ENCODE data around the gene AKR7A2.
"Not testable (repeated sequence)": the region's sequence is repeated elsewhere in the genome, so short reads cannot be mapped to it uniquely, and the experiment has no call there.

AKR7A2 gene

DNA sequence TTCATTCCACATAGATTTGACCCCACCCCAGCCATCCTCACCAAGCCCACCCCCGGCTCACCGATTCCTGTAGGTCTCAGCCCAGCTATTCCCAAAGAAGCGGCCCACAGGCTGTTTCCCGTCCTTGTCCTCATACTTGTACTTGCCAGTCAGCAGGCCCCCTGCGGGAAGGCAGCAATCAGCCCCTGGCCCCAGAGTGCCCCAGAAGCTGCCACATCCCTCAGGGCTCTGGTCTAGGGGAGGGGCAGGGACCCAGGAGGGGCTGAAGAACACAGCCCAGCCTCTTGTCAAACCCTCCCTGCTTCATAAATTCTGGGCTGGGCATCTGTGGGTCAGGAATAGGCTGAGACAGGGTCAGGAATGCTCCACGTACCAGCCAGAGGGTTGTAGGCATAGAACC, 5.0 kb downstream of the AKR7A2 start:
- no peak for DNase-seq (ENCODE audit: low read depth)

DNA sequence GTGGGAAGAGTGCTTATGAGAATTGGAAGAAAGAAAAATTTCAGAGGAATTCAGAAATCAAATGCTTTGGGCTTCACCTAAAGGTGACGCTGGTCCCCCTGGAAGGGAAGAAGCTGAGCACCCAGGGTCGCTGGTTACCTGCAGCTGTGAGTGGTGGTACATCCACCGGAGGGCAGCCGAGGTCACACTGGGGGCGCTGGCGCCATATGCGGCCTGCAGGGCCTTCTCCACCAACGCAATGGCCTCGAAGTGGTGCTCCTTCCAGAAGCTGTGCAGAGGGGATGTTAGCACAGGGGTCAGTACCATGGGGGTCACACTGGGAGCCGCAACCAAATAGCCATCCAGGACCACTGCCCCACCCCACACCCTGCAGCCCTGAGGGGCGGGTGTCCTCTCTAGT, 6.1 kb downstream of the AKR7A2 start:
- DNase-seq (ENCODE audit: low read depth) = no peak

DNA sequence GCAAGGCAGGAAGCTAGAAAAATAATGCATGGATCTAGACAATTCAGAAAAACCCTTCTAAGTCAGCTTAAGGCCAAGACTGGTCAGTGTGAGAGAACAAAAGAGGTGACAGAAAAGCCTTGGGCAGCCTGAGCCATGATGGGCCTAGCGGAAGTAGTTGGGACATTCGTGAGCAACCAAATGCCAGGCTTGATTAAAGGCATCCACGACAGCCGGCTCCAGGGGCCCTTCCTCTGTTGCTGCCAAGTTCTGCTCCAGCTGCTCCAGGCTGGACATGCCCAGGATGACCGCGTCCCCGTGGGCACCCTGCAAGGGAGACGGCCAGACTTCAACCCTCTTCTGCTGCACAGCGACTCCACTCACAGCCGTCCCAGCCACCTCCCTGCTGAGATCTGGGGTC, 7.9 kb downstream of the AKR7A2 start:
- DNase-seq (ENCODE audit: low read depth) = not testable (repeated sequence)

DNA sequence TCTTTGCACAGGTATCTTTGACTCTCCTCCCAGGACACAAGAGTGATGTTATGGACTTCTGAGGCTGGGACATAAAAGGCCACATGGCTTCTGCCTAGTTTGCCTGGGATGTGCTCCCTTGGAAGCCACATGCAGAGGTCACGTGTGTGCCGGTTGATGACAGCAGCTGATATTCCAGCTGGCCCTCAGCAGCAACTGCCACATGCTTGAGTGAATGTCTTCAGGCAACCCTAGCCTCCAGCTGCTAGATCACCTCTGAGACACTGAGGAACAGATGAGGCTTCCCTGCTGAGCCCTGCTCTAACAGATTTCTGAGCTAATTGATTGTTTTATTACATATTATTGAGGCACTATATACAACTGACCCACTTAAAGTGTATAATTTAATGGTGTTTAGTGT, 11.7 kb downstream of the AKR7A2 start:
- DNase-seq (ENCODE audit: low read depth) = no peak

DNA sequence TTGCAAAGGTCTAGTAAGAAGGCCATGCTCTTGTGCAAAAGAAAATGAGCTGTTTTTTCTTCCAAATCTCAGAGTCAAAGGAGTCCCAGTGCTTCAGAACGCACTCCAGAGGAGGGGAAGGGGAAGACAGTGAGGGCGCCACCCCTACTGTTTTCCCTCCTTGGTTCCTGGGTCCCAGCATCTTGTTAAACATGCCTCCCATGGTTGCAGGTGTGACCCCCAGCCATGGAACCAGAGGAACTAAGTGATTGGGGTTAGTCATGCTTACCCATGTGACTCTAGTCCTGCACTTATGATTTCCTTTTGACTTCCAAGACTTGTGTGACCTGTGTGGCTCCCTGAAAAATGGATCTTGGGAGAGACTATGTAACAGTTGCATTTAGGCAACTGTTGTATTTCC, 17.3 kb downstream of the AKR7A2 start:
- no peak for DNase-seq (ENCODE audit: low read depth)

DNA sequence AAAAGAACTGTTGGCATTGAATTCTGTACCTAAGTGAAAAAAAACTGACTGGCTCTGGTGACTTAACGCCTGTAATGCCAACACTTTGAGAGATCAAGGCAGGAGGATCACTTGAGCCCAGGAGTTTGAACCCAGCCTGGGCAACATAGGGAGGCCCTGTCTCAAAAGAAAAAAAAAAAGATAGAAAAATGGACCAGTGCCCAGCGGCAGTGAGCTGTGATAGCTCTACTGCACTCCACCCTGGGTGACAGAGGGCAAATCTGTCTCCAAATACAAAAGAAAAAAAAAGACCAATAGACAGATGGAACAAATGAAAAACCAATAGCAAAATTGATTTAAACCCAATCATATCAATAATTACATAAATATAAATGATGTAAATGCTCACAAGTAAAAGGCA, 22.7 kb downstream of the AKR7A2 start:
- no peak for DNase-seq (ENCODE audit: low read depth)

DNA sequence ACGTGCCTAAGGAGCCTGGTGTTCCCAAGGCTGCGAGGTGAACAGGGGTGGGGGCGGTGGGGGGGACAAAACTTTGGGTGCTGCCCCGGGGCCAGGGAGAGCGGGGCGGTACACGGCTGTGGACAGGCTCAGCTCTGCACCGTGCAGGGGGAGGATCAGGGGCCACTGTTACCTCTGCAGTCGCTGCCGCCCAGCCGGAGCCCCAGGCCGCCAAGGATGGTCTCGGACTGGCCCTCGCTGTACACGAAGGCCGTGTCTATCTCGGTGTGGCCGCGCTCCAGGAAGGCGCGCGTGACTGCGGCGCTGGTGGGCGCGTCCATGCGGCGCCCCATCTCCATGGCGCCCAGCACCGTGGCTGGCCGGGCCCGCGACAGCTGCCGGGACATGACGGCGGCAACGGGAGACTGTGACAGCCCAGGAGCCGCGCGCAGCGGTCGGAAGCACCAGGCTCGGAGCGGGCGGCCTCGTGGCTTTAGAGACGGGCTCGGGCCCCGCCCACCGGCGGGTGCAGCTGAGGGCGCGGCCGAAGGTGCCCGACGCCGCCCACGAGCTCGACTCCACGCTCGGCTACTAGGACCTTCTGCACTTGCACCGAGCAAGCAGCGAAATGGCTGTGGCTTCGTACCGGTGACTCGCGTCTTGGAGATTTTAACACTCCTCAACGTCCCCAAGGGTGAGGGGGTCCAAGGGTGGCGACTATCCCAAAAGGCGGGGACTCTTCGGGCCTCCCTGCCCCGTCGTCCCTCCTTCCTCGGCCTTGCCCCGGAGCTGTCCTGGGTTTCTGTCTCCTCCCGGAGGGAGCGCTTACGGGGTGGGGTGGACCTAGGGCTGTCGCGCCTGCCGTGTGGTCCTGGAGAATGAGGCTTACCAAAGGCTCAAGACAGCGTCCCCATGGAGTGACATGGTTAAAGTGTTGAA, 23.4 kb downstream of the AKR7A2 start, which contains the start of gene AKR7A3:
AKR7A3 (minus strand) TSS at position 447 of the 918 bp plus-strand sequence; CDS start at position 386, 61 bp downstream.
- DNase-seq (ENCODE audit: low read depth) = not testable (repeated sequence)

DNA sequence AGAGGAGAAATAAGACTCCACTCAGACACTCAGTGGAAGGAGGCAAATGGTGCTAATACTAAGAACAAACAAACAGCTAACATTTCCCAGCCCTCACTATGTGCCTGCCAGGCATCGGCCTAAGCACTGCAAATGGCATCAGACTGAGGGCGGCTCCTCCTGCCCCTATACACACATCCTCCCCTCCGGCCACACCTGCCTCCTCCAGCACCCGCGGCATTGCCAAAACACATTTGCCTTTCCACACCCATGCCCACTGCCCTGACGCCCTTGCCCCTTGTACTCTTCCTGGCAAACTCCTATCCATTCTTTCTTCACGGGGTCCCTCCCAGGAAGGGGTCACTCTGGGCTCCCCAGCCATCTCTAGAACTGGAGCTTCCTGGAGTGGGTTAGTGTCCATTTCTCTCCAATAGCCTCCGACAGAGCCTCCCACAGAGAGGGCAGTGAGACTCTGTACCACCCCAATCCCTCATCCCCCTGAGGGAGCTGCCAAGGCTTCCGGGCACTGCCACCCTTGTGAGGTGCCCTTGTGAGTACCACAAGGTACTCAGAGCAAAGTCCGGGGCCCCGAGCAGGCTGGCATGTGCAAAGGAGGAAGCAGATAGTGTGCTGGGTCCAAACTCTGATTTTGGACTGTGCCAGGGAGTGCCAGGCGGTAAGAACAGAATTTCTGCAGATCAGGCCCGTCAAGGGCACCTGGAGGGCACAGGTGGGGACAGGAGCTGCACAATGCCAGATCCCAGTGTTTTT, 24.3 kb downstream of the AKR7A2 start:
- DNase-seq (ENCODE audit: low read depth) = no peak

DNA sequence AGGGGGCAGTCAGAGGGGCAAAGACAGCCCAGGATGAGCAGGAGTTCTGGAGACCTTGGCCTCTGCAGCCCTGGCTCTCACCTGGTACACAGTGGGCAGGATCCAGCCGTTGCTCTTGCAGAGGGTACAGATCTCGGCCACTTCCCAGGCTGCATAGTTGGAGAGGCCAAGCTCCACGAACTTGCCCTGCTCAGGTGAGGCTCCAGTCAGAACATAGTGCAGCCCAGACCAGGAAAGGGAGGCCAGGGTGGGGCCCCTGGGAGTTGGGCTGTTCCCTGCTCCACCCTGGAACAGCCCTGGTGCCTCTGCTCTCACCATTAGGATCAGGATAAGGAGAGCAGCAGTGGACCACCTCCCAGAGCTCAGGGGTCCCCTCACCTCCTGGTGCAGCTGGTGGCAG, 26.1 kb downstream of the AKR7A2 start:
- not testable (repeated sequence) for DNase-seq (ENCODE audit: low read depth)

DNA sequence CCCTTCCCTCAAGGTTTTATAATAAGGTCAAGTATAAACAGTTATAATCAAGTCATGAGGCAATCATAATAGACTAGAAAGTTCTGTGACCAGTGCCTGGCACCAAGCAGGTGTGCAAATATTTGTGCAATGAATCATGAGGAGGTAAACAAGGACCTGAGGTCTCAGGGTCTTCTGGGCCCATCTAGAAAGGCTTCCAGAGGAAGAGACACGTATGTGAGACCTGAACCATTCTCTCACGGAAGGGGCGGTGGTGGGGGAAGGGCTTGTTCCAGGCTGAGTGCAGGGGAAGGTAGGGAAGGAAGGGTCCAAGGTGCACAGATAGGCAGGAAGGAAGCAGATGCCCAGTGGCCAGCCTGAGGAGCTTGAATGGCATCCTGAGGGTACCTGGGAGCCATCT, 26.6 kb downstream of the AKR7A2 start:
- not testable (repeated sequence) for DNase-seq (ENCODE audit: low read depth)

DNA sequence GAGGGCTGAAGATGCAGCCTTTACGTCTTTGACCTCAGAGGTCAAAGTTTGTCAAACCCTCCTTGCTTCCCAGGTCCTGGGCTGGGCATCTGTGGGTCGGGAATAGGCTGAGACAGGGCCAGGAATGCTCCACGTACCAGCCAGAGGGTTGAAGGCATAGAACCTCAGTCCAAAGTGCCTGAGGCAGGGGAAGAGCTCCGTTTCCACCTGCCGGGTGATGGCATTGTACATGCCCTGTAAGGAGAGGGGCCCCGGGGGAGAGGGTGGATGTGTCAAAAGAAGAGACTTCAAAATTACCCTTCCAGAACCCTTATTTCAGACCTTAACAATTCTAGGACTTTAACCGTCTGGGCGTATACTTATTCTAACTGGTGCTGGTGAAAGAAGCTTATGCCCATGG, 27.1 kb downstream of the AKR7A2 start:
- DNase-seq (ENCODE audit: low read depth) = no peak

DNA sequence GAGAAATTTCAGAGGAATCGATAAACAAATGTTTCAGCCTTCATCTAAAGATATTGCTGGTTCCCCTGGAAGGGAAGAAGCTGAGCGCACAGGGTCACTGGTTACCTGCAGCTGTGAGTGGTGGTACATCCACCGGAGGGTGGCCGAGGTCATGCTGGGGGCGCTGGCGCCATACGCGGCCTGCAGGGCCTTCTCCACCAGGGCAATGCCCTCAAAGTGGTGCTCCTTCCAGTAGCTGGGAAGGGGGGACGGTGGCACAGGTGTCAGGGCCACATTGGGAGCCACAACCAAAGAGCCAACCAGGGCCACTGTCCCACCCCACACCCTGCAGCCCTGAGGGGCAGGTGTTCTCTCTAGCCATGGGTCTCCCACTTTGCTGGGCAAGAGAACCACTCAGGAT, 28.1 kb downstream of the AKR7A2 start:
- DNase-seq (ENCODE audit: low read depth) = no peak

DNA sequence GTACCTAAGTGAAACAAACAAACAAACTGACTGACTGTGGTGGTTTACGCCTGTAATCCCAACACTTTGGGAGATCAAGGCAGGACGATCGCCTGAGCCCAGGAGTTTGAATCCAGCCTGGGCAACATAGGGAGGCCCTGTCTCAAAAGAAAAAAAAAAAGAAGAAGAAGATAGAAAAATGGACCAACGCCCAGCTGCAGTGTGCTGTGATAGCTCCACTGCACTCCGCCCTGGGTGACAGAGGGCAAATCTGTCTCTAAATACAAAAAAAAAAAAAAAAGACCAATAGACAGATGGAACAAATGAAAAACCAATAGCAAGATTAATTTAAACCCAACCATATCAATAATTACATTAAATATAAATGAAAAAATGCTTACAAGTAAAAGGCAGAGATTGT, 37.3 kb downstream of the AKR7A2 start:
- no peak for DNase-seq (ENCODE audit: low read depth)

DNA sequence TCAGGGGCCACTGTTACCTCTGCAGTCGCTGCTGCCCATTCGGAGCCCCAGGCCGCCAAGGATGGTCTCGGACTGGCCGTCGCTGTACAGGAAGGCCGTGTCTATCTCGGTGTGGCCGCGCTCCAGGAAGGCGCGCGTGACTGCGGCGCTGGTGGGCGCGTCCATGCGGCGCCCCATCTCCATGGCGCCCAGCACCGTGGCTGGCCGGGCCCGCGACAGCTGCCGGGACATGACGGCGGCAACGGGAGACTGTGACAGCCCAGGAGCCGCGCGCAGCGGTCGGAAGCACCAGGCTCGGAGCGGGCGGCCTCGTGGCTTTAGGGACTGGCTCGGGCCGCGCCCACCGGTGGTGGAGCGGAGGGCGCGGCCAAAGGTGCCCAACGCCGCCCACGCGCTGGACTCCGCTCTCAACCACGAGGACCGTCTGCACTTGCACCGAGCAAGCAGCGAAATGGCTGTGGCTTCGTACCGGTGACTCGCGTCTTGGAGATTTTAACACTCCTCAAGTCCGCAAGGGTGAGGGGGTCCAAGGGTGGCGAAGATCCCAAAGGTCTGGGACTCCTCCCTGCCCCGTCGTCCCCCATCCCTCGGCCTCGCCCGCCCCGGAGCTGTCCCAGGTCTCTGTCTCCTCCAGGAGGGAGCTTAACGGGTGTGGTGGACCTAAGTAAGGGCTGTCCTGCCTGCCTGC, 38.0 kb downstream of the AKR7A2 start:
- DNase-seq (ENCODE audit: low read depth) = not testable (repeated sequence)

DNA sequence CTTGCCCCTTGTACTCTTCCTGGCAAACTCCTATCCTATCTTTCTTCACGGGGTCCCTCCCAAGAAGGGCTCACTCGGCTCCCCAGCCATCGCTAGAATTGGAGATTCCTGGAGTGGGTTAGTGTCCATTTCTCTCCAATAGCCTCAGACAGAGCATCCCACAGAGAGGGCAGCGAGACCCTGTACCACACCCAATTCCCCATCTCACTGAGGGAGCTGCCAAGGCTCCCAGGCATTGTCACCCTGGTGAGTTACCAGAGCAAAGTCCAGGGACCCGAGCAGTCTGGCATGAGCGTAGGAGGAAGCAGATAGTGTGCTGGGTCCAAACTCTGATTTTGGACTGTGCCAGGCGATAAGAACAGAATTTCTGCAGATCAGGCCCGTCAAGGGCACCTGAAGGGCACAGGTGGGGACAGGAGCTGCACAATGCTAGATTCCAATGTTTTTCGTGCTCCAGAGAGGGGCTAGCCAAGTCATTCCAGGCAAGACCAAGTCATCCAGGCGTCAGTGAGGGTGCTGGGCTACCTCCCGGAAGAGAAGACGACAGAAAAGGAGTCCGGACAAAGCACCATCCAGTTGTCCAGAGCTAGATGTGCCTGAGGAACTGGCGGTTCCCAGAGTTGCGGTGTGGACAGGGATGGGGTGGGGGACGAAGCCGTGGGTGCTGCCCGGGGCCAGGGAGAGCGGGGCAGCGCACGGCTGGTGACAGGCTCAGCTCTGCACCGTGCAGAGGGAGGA, 38.7 kb downstream of the AKR7A2 start:
- no peak for DNase-seq (ENCODE audit: low read depth)

DNA sequence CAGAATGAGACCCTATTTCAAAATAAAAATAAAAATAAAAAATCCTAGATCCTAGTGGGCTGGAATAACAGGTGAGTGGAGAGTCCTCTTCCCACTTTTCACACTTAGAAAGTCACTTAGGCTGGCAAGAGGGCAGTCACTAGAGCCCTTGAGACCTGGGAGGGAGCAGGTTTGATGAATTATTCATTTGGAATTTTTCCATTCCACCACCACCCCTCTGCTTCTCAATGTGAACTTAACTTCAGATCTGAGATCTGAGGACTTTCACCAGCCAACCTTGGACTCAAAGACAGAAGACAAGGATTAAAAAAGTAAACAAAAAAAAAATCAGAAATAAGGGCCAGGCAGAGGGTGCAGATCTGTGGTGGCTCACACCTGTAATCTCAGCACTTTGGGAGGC, 39.9 kb downstream of the AKR7A2 start:
- DNase-seq (ENCODE audit: low read depth) = no peak

DNA sequence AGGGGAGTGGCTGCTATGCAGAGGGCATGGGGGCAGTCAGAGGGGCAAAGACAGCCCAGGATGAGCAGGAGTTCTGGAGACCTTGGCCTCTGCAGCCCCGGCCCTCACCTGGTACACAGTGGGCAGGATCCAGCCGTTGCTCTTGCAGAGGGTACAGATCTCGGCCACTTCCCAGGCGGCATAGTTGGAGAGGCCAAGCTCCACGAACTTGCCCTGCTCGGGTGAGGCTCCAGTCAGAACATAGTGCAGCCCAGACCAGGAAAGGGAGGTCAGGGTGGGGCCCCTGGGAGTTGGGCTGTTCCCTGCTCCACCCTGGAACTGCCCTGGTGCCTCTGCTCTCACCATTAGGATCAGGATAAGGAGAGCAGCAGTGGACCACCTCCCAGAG, 41.6 kb downstream of the AKR7A2 start:
- not testable (repeated sequence) for DNase-seq (ENCODE audit: low read depth)

DNA sequence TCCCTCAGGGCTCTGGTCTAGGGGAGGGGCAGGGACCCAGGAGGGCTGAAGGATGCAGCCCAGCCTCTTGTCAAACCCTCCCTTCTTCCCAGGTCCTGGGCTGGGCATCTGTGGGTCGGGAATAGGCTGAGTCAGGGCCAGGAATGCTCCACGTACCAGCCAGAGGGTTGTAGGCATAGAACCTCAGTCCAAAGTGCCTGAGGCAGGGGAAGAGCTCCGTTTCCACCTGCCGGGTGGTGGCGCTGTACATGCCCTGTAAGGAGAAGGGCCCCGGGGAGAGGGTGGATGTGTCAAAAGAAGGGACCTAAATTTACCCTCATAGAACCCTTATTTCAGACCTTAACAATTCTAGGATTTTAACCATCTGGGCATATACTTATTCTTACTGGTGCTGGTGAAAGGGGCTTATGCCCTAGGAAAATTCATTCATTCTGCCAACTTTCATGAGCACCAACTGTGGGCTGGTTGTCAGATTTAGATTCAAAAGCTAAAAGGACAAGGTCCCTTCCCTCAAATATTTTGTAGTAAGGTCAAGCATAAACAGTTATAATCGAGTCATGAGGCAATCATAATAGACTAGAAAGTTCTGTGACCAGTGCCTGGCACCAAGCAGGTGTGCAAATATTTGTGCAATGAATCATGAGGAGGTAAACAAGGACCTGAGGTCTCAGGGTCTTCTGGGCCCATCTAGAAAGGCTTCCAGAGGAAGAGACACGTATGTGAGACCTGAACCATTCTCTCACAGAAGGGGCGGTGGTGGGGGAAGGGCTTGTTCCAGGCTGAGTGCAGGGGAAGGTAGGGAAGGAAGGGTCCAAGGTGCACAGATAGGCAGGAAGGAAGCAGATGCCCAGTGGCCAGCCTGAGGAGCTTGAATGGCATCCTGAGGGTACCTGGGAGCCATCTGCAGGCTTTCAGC, 42.3 kb downstream of the AKR7A2 start:
- DNase-seq (ENCODE audit: low read depth) = not testable (repeated sequence)

DNA sequence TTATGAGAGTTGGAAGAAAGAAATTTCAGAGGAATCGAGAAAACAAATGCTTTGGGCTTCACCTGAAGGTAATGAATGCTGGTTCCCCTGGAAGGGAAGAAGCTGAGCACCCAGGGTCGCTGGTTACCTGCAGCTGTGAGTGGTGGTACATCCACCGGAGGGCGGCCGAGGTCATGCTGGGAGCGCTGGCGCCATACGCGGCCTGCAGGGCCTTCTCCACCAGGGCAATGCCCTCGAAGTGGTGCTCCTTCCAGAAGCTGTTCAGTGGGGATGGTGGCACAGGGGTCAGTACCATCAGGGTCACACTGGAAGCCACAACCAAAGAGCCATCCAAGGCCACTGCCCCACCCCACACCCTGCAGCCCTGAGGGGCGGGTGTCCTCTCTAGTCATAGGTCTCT, 43.5 kb downstream of the AKR7A2 start:
- DNase-seq (ENCODE audit: low read depth) = no peak

DNA sequence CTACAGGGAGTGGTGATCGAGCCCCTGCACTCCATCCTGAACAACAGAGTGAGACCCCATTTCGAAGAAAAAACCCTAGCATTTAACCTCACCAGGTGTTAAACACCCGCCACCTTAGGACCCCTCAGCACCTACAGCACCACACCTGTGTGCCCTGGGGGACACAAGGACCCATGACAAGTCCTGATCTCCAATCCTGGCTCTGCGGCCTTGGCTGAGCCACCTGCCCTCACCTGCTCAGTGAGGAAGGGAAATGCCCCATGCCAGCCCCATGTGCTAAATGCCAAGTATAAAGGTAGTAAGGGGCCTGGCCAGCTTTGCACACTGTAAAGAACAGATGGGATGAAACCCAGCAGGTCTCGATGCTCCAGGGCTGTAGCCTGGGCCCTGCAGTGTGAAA, 49.2 kb downstream of the AKR7A2 start:
- no peak for DNase-seq (ENCODE audit: low read depth)

DNA sequence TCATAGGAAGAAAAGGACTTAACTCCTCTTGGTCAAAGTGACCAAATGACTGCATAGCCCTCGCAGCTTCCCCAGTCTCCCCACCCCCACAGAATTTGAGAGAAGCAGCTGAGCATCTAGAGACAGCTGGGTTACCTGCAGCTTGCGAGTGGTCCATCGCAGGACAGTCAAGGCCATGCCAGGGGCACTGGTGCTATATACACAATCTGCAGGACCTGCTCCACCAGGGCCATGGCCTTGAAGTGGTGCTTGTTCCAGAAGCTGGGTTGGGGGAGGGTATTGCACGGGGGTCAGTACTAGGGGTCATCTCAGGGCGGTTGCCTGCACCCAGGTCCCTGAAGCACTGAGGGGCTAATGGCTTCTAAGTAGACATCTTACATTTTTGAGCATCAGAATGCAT, 49.9 kb downstream of the AKR7A2 start:
- no peak for DNase-seq (ENCODE audit: low read depth)
